ENCODE data around the gene MCMBP. TPM values are rescaled to one million over a fixed set of nuclear protein-coding genes. Genes with fewer than 3 reads are reported as not detected.

MCMBP gene, protein sequence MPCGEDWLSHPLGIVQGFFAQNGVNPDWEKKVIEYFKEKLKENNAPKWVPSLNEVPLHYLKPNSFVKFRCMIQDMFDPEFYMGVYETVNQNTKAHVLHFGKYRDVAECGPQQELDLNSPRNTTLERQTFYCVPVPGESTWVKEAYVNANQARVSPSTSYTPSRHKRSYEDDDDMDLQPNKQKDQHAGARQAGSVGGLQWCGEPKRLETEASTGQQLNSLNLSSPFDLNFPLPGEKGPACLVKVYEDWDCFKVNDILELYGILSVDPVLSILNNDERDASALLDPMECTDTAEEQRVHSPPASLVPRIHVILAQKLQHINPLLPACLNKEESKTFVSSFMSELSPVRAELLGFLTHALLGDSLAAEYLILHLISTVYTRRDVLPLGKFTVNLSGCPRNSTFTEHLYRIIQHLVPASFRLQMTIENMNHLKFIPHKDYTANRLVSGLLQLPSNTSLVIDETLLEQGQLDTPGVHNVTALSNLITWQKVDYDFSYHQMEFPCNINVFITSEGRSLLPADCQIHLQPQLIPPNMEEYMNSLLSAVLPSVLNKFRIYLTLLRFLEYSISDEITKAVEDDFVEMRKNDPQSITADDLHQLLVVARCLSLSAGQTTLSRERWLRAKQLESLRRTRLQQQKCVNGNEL
- 10 to 100 TPM; 14.5 to 14.6 TPM for total RNA-seq
- polyA plus RNA-seq (2013, experiment 1 of 2): 40.1 TPM
- polyA plus RNA-seq (2013, experiment 2 of 2): 45.9 TPM
- total RNA-seq: 65.9 to 329 (median 129) reads per million in 172 experiments

DNA sequence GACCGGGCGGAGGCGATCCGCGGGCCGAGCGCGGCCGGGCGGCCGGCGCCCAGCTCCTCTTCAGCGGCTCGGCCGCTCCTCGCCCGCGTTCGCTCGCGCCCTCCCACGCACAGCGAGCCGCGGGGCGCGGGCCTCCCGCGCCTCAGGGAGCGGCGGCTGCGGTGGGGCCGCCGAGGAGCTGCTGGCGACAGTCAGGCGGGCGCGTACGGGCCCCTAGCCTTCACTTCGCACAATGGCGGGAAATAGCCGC lies at the start of gene MCMBP:
Gene MCMBP (minus strand): TSS at position 234 of the 250 bp plus-strand sequence. CDS start 259 bp downstream, outside the sequence.
- Histone ChIP-seq H3K4me3 (ENCODE audit: low read length) (peak within 1 kb of the TSS; percentile 80), H3K9me3 (ENCODE audit: control insufficient read depth in 1 of 2, insufficient read depth in 1 of 2, low read length in 2 of 2) (no peaks in the 10 kb centered on the region), H3K4me1 (ENCODE audit: insufficient read depth, low read length) (peaks cover 40% of the 10 kb centered on the region), H3K36me3 (ENCODE audit: insufficient read depth, low read length) (no peaks in the 10 kb centered on the region), H3K27me3 (ENCODE audit: control insufficient read depth in 1 of 2, insufficient read depth in 2 of 2, low read length in 2 of 2) (no peaks in the 10 kb centered on the region), H3K27ac (ENCODE audit: low read depth in 1 of 2, low read length in 2 of 2) (peak within 1 kb of the TSS; percentile 78 to 87)
- no peaks in the 10 kb centered on the region for H3K27me3 Mint-ChIP-seq
- POLR2A ChIA-PET: interaction anchor here (0.6 to 3.5 kb wide), 27 partner anchors 8 to 1118 kb away, joined by 3 to 82 read pairs (median 5); partner anchors contain the start of genes BAG3, CACUL1, DENND10 and GRK5
- peak within 1 kb of the TSS; percentile 94 for H3K27ac Mint-ChIP-seq
- TF ChIP-seq, protein P1, sequence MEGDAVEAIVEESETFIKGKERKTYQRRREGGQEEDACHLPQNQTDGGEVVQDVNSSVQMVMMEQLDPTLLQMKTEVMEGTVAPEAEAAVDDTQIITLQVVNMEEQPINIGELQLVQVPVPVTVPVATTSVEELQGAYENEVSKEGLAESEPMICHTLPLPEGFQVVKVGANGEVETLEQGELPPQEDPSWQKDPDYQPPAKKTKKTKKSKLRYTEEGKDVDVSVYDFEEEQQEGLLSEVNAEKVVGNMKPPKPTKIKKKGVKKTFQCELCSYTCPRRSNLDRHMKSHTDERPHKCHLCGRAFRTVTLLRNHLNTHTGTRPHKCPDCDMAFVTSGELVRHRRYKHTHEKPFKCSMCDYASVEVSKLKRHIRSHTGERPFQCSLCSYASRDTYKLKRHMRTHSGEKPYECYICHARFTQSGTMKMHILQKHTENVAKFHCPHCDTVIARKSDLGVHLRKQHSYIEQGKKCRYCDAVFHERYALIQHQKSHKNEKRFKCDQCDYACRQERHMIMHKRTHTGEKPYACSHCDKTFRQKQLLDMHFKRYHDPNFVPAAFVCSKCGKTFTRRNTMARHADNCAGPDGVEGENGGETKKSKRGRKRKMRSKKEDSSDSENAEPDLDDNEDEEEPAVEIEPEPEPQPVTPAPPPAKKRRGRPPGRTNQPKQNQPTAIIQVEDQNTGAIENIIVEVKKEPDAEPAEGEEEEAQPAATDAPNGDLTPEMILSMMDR (IDR thresholded peaks at IDR 0.05): no peak
- CTCF ChIA-PET: interaction anchor here (1.2 to 2.5 kb wide), 5 partner anchors 13 to 186 kb away, joined by 5 to 18 read pairs (median 5); partner anchors contain the start of gene SEC23IP
- H3K36me3 Mint-ChIP-seq (ENCODE audit: low read depth): peaks cover 5% of the 10 kb centered on the region
- H3K4me3 Mint-ChIP-seq: peak within 1 kb of the TSS; percentile 94
- no peaks in the 10 kb centered on the region for H3K9me3 Mint-ChIP-seq
- ATAC-seq (ENCODE audit: poor library complexity): no peak
- peaks cover 40% of the 10 kb centered on the region for H3K4me1 Mint-ChIP-seq (ENCODE audit: low read depth)
- intact Hi-C loops (cut with DNase I, micrococcal nuclease): loop anchor here in 1 of 2 experiments (1.0 to 5.0 kb wide), 6 partner anchors 146 to 1825 kb away; partner anchors contain the start of genes INPP5F, RAB11FIP2, SFXN4 and TIAL1
- no peak for DNase-seq

DNA sequence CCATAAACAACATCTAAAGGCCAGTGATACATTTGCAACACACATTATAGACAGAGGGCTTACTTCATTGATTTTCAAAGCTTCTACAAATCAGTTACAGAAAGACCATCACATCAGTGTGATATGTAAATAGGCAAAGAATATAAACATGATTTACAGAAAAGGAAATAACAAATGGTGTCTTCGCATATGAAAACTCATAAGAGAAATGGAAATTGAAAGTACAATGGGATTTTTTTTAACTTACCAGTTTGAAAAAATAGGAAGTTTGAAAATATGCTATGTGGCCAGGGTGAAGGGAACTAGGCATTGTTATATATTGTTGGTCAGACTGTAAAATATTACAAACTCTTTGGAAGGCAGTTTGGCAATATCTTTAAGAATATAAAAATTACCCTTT lies 47.2 kb upstream of the MCMBP start:
- Histone ChIP-seq H3K27me3 (ENCODE audit: control insufficient read depth in 1 of 2, insufficient read depth in 2 of 2, low read length in 2 of 2) (no peaks in the 10 kb centered on the region), H3K27ac (ENCODE audit: low read depth in 1 of 2, low read length in 2 of 2) (no peak overlapping the region), H3K9me3 (ENCODE audit: control insufficient read depth in 1 of 2, insufficient read depth in 1 of 2, low read length in 2 of 2) (no peaks in the 10 kb centered on the region), H3K36me3 (ENCODE audit: insufficient read depth, low read length) (peaks cover 86% of the 10 kb centered on the region), H3K4me3 (ENCODE audit: low read length) (no peak overlapping the region), H3K4me1 (ENCODE audit: insufficient read depth, low read length) (no peaks in the 10 kb centered on the region)
- TF ChIP-seq, protein P1 (IDR thresholded peaks at IDR 0.05): no peak
- Mint-ChIP-seq H3K9me3 (no peaks in the 10 kb centered on the region), H3K4me3 (no peak overlapping the region), H3K36me3 (ENCODE audit: low read depth) (peaks cover 90% of the 10 kb centered on the region), H3K4me1 (ENCODE audit: low read depth) (no peaks in the 10 kb centered on the region), H3K27ac (no peak overlapping the region), H3K27me3 (no peaks in the 10 kb centered on the region)
- ChIA-PET CTCF (no interaction called here), POLR2A (no interaction called here)
- intact Hi-C loops (cut with DNase I, micrococcal nuclease): loop anchor here (5.0 kb wide), 2 partner anchors 168 to 173 kb away; no protein-coding TSS in a partner anchor
- ATAC-seq (ENCODE audit: poor library complexity): no peak
- DNase-seq: peak in 1 of 14 experiments; percentile 6

DNA sequence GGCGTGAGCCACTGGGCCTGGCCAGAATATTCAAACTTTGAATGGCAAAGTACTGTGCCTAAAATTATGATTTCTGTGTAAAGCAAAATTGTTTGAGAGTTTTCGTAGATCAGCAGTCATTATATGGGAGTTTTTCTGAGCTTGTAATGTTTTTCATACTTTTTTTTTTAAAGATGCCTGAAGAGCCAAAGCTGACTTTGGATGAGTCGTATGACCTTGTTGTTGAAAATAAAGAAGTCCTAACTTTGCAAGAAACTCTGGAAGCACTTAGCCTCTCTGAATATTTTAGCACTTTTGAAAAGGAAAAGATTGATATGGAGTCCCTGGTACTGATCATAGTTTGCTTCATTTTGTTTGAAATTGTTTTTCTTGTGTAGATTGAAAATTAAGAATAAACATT lies 46.6 kb upstream of the MCMBP start:
- H3K9me3 ChIP-seq (ENCODE audit: control insufficient read depth in 1 of 2, insufficient read depth in 1 of 2, low read length in 2 of 2): no peaks in the 10 kb centered on the region

More for the DNA sequence above, 46.6 kb upstream of the MCMBP start:
- H3K27me3 Mint-ChIP-seq: no peaks in the 10 kb centered on the region
- no peaks in the 10 kb centered on the region for H3K27me3 ChIP-seq (ENCODE audit: control insufficient read depth in 1 of 2, insufficient read depth in 2 of 2, low read length in 2 of 2)
- no peak overlapping the region for H3K27ac Mint-ChIP-seq
- H3K36me3 Mint-ChIP-seq (ENCODE audit: low read depth): peaks cover 90% of the 10 kb centered on the region
- TF ChIP-seq, protein P1 (IDR thresholded peaks at IDR 0.05): no peak
- ATAC-seq (ENCODE audit: poor library complexity) (no peak), DNase-seq (no peak)
- H3K4me3 ChIP-seq (ENCODE audit: low read length): no peak overlapping the region
- H3K9me3 Mint-ChIP-seq: no peaks in the 10 kb centered on the region
- H3K4me1 ChIP-seq (ENCODE audit: insufficient read depth, low read length): no peaks in the 10 kb centered on the region
- intact Hi-C loops (cut with DNase I, micrococcal nuclease): loop anchor here (5.0 kb wide), 2 partner anchors 167 to 172 kb away; no protein-coding TSS in a partner anchor
- H3K4me1 Mint-ChIP-seq (ENCODE audit: low read depth): no peaks in the 10 kb centered on the region
- no peak overlapping the region for H3K4me3 Mint-ChIP-seq
- H3K27ac ChIP-seq (ENCODE audit: low read depth in 1 of 2, low read length in 2 of 2): no peak overlapping the region
- ChIA-PET POLR2A (no interaction called here), CTCF (no interaction called here)
- peaks cover 86% of the 10 kb centered on the region for H3K36me3 ChIP-seq (ENCODE audit: insufficient read depth, low read length)

Data from CD4-positive, alpha-beta T cell (primary cell).